ENCODE measurements around the gene RUNX2.

GRCh38 chr6:45500924-45501816 is 173.0 kb downstream of the RUNX2 start:
- no peak for TF ChIP-seq CTCF (IDR thresholded peaks at IDR 0.05)
- TF ChIP-seq POLR2A (IDR thresholded peaks at IDR 0.05): no peak

All from esophagus squamous epithelium (tissue), 4 donors.